Measurements from ENCODE around the gene RBM18.

Gene RBM18

DNA sequence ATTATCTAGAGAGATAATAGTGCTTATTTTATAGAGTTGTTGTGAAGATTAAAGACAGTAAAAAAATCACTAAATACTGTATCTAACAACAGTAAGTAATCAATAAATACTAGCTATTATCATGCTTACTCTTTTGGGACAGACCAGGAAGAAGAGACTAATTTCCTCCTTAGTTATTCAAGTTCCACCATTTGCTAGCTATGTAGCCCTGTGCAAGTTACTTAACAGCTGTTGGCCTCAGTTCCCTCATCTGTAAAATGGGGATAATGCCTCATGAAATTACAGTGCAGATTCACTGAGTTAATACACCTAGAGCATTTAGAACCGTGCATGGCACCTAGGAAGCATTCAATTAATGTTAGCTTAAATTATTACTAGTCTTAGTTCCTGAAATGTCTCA is 2.6 kb downstream of the RBM18 start:
- Histone ChIP-seq H3K36me3 (ENCODE audit: low read length) (peaks cover 12% of the 10 kb centered on the region; the same call in 1 of the 2 replicates), H3K27ac (ENCODE audit: low read depth, low read length) (no peak overlapping the region), H3K27me3 (ENCODE audit: low read length) (no peaks in the 10 kb centered on the region), H3K4me3 (ENCODE audit: insufficient read depth, low read length, poor library complexity, severe bottlenecking) (no peak overlapping the region), H3F3A (ENCODE audit: insufficient read depth) (peaks cover 13% of the 10 kb centered on the region), H2AFZ (ENCODE audit: low read depth, low read length, severe bottlenecking) (no peak overlapping the region), H3K9me3 (ENCODE audit: insufficient read depth, low read length) (no peaks in the 10 kb centered on the region), H3K79me2 (ENCODE audit: insufficient read depth, low read length) (peaks cover 72% of the 10 kb centered on the region), H3K9me2 (replicated peaks; ENCODE audit: insufficient read depth, low read length) (no peaks in the 10 kb centered on the region), H4K20me1 (ENCODE audit: low read depth, low read length) (no peaks in the 10 kb centered on the region), H3K9ac (ENCODE audit: low read length) (no peak overlapping the region), H3K4me2 (ENCODE audit: low read depth, low read length, poor library complexity, severe bottlenecking) (no peak overlapping the region)
- no peak for TF ChIP-seq EZH2phosphoT487 (conservative IDR thresholded peaks at IDR 0.05; ENCODE audit: low read length)
- TF ChIP-seq CTCF (IDR thresholded peaks at IDR 0.05; ENCODE audit: insufficient read depth, low read length, poor library complexity, severe bottlenecking) = no peak

DNA sequence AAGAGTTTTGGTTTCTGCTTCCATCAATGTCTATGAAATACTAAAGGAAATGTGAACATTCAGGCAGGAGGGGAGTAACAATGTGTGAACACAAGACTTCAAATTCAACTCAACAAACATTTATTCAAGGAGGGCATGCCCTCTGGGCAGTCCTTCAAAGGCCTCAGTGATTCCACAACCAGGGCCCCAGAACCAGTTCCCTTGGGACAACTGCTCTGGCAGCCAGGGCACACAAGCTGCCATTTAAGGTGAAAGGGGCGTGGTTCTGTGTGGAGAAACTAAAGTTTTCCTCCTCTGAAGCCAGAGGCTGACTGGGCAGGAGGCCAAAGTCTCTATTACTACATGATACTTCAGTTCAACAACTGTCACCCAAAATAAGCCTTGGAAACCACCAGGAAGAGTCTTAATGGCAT is 3.2 kb downstream of the RBM18 start:
- no peak overlapping the region for H3K9ac ChIP-seq (ENCODE audit: low read length)
- no peak overlapping the region for H3K4me2 ChIP-seq (ENCODE audit: low read depth, low read length, poor library complexity, severe bottlenecking)
- no peaks in the 10 kb centered on the region for H3K27me3 ChIP-seq (ENCODE audit: low read length)
- H3K36me3 ChIP-seq (ENCODE audit: low read length) = peaks cover 12% of the 10 kb centered on the region; the same call in 1 of the 2 replicates
- H3K4me3 ChIP-seq (ENCODE audit: insufficient read depth, low read length, poor library complexity, severe bottlenecking) = no peak overlapping the region
- no peaks in the 10 kb centered on the region for H3K9me2 ChIP-seq (replicated peaks; ENCODE audit: insufficient read depth, low read length)
- H3F3A ChIP-seq (ENCODE audit: insufficient read depth) = peaks cover 13% of the 10 kb centered on the region
- no peaks in the 10 kb centered on the region for H3K9me3 ChIP-seq (ENCODE audit: insufficient read depth, low read length)
- no peak overlapping the region for H3K27ac ChIP-seq (ENCODE audit: low read depth, low read length)
- TF ChIP-seq CTCF (IDR thresholded peaks at IDR 0.05; ENCODE audit: insufficient read depth, low read length, poor library complexity, severe bottlenecking) = no peak
- TF ChIP-seq EZH2phosphoT487 (conservative IDR thresholded peaks at IDR 0.05; ENCODE audit: low read length) = no peak
- H2AFZ ChIP-seq (ENCODE audit: low read depth, low read length, severe bottlenecking) = no peak overlapping the region
- peaks cover 68% of the 10 kb centered on the region for H3K79me2 ChIP-seq (ENCODE audit: insufficient read depth, low read length)
- H4K20me1 ChIP-seq (ENCODE audit: low read depth, low read length) = 0 out of 2 replicates have a peak, but pooled peaks cover under 1% of the 10 kb centered on the region

- no peaks in the 10 kb centered on the region for H3K27me3 ChIP-seq (ENCODE audit: low read length)
- no peak overlapping the region for H3K4me2 ChIP-seq (ENCODE audit: low read depth, low read length, poor library complexity, severe bottlenecking)
- H3K9me2 ChIP-seq (replicated peaks; ENCODE audit: insufficient read depth, low read length) = no peaks in the 10 kb centered on the region
- no peaks in the 10 kb centered on the region for H3F3A ChIP-seq (ENCODE audit: insufficient read depth)
- H3K36me3 ChIP-seq (ENCODE audit: low read length) = peaks cover 12% of the 10 kb centered on the region; the same call in 1 of the 2 replicates
- no peak overlapping the region for H3K27ac ChIP-seq (ENCODE audit: low read depth, low read length)
- no peak overlapping the region for H2AFZ ChIP-seq (ENCODE audit: low read depth, low read length, severe bottlenecking)
- TF ChIP-seq EZH2phosphoT487 (conservative IDR thresholded peaks at IDR 0.05; ENCODE audit: low read length) (no peak), CTCF (IDR thresholded peaks at IDR 0.05; ENCODE audit: insufficient read depth, low read length, poor library complexity, severe bottlenecking) (no peak)
- H3K9ac ChIP-seq (ENCODE audit: low read length) = no peak overlapping the region
- peaks cover 71% of the 10 kb centered on the region for H3K79me2 ChIP-seq (ENCODE audit: insufficient read depth, low read length)
- no peak overlapping the region for H3K4me3 ChIP-seq (ENCODE audit: insufficient read depth, low read length, poor library complexity, severe bottlenecking)
- 0 out of 2 replicates have a peak, but pooled peaks cover 6% of the 10 kb centered on the region for H4K20me1 ChIP-seq (ENCODE audit: low read depth, low read length)
- no peaks in the 10 kb centered on the region for H3K9me3 ChIP-seq (ENCODE audit: insufficient read depth, low read length)
These were observed 5.7 kb downstream of the RBM18 start for GRCh38 chr9:122258886-122259415.

All from SU-DHL-6 (cell line).